GM19467 (cell line): ENCODE measurements around the gene TRMU.

Source experiments
- ATAC-seq: cut with Tn5 transposase; IDR thresholded peaks from one replicate; pipeline ENCODE4 v1.9.1; 2021; ENCODE audit warnings: mild to moderate bottlenecking, moderate library complexity; ENCODE audit not compliant: unreplicated experiment

TRMU gene

GRCh38 chr22:46355369-46355995 is 20.0 kb downstream of the TRMU start:
- ATAC-seq, result no peak

GRCh38 chr22:46355996-46356471 is 20.5 kb downstream of the TRMU start:
- no peak for ATAC-seq

GRCh38 chr22:46356496-46357480 is 21.3 kb downstream of the TRMU start:
- ATAC-seq, result no peak

DNA sequence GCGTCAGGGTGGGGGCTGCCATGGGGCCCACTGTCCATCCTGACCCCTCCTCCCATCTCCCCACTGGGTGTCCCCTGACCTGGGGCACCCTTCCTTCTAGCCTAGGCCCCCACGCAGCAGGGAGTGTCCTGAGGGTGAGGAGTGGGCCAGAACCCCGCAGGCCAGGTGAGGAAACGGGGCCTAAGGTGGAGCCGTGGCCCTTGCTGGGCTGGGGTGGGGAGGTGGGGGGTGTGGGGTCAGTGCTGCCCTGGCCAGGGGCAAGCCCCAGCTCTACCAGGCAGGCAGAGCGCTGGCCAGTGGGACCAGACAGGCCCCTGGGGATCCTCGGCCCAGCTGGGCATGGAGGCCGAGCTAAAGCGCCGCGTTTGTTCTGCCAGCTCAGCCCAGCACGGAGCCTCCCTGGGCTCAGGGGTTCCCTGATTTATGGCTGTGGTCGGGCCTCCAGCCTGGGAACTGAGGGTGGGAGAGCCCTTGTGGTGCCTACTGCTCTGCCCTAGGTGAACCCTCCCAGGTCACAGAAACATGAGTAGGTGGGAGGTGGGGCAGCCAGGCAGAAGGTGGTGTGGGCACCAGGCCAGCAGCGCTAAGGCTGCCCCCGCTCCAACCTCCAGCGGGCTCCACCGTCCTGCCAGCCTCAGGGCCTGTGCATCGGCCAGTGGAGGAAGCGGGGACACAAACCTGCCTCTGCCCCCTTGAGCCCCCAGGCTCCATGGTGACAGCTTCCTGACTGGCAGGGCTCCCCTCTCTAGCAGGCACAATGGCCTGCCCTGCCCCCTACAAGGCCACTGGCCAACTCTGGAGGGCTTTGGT is 22.4 kb downstream of the TRMU start:
- no peak for ATAC-seq

GRCh38 chr22:46358766-46359165 is 23.3 kb downstream of the TRMU start:
- no peak for ATAC-seq

- ATAC-seq, result no peak
Measured at GRCh38 chr22:46359362-46359761, 23.8 kb downstream of the TRMU start.

DNA sequence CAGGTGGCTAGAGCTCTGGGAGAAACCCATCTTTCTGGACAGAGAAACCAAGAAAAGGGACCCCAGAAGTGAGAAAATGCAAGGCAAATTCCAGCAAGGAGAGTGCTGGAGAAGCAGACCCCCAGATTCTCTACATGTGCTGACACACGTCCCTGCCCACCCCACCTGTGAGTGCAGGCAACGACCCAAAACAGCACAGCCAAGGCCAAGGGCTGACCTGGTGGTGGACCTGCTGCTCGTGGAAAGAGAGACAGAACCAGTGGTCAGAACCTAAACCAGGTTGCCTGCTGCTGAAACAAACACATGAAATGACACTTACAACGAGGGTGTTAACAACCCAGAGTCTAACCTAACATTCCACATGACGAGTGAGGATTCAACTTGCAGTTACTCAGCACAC is 24.6 kb downstream of the TRMU start:
- ATAC-seq, result no peak

DNA sequence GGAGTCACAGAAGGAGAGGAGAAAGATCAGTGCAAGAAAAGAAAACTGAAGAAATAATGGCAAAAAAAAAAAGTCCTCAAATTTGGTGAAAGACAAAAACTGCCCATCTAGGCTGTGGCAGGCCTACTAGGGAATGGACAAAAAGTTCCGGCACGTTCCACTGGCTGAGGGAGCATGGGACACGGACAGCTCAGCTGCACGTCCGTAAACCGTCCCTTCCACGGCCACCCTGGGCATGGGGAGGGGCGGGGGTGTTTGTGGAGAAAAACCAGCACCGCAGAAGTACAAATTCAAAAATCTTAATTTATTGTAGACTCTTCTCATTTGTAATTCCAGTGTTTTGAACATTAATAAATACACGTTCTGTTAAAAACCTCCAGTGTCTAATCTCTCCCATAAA is 25.4 kb downstream of the TRMU start:
- ATAC-seq, result no peak

DNA sequence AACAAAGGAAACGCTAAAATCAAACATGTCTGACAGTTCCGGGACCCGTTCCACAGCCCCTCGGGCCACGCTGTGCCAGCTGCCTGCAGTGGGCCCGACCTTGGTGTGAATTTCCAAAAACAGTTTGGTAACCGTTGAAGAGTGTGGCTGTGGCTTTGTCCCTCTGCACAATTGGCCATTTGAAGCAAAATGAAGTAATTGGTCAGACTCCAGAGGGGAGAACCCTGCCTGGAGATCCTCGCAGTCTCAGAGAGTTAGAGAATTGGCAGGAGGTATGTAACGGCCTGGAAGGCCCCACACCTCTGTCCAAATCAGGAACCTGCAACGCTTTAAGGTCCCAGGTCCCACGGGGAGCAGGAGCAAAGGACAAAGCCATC is 26.3 kb downstream of the TRMU start:
- ATAC-seq, result no peak

DNA sequence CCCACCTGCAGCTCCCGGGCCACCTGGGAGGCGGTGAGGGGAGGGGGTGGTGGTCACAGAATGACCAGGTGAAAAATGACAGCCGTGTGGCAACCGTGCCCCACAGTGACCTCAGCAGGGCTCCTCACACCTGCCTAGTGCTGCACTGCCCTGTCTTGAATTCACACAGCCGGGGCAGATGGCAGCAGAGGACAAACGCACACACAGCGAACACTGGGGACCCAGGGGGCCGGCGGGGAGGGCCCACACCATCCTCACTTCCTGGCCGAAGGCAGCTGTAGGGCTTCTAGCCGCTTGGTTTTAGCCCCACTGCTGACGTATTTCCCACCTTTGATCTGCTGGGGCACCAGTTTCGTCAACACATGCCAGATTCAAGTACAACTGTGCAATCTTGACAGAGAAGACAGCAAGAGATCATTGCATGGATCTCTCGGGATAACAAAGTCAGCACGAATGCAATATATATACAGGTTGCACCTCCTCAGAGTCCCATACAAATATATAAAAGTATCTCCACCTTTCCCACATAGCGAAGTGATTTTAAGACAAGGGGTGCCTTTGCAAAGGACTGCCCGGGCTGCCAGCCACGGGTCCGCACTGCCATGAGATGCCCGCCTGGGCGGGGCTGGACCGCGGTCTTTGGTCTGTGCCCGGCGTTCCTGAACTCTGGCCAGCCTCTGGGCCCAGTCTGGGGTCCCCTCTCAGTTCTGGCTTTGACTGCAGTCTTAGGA is 26.9 kb downstream of the TRMU start:
- no peak for ATAC-seq

DNA sequence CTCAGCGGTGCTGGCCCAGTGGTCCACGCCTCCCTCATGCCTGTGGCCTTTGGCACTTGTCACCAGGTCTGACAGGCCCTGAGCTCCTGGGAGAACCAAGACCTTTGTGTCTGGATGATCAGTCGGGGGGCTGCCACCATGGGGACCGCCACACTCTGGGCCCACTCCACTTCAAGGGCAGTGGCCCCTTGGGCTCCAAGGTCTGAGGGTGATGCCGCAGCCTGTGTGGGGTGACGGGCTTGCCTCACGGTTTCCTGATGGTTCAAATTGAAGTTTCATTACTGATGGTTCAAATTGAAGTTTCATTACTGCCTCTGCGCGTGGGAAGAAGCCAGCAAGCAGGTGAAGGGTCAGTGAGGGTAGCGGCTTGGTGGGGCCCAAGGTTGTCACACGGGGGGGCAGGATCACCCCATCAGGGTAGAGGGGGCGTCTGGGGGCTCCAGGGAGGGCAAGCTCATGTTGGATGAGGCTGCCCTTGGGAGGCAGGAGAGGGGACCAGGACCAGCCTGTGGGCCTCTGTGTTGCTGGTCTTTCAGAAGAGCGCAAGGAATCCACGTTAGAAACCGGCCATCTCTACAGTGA is 27.5 kb downstream of the TRMU start:
- no peak for ATAC-seq

GRCh38 chr22:46363611-46364321 is 28.3 kb downstream of the TRMU start:
- ATAC-seq, result no peak

GRCh38 chr22:46364341-46365165 is 29.0 kb downstream of the TRMU start:
- ATAC-seq, result no peak

DNA sequence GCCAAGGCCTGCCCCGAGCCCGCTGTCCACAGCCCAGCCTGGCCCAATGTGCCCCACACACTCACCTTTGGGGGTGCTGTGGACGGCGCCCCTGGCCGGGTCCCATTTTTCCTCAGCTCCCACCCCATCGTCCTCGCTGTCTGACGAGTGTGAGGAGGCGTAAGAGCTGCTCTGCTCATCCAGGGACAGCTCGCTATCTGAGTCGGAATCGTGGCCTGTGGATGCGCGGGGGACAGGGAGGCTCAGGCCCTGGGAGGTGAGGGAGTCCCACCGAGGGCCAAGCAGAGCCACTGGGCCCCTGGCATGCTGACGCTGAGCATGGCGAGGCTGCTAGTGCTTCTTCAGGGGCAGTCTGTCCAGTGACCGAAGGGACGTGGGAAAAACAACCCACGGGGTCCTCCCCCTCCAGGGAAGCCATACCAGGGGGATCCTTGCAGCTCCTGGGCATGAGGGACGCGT is 29.7 kb downstream of the TRMU start:
- ATAC-seq, result no peak

GRCh38 chr22:46366327-46366731 is 30.8 kb downstream of the TRMU start:
- ATAC-seq, result no peak

DNA sequence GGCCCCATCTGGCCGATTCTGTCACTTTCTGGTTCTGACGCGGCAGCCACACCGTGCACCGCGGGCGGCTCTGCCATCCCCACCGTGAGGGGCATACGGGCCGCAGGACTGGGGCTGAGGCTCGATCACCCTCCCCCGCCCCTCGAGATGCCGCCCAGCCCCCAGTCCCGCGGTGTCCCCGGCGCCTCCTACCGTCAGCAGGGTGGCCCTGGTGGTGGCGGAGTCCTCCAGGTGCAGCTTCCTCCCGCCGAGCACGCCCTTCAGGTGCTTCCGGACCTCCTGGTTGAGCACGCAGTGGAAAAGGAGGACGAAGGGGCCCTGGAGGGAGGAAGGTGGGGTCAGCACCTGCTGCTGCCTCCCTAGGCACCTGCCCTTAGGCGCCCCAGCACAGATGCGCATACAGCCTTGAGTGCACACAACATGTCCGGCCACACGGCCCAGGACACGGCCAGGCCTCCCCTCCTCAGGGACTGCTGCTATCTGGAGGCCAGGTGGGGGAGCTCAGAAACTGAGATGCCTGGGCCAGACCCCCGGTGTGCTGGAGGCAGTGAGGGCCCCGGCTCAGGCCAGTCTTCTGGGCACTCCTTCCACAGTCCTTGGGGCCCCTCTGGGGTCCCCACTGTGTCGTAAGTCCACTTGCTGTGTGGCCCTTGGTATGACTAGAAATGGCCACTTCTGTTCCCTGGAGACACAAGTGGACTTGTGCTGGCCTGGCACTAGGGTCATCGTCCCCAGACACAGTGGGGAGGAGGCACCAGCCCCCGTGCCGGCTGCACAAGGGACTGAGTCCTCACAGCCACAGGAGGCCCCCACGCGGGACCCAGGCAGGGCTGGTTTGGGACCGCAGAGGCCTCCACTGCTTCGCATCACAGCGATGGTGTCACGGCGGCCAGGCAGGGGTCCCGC is 31.5 kb downstream of the TRMU start:
- ATAC-seq, result no peak

DNA sequence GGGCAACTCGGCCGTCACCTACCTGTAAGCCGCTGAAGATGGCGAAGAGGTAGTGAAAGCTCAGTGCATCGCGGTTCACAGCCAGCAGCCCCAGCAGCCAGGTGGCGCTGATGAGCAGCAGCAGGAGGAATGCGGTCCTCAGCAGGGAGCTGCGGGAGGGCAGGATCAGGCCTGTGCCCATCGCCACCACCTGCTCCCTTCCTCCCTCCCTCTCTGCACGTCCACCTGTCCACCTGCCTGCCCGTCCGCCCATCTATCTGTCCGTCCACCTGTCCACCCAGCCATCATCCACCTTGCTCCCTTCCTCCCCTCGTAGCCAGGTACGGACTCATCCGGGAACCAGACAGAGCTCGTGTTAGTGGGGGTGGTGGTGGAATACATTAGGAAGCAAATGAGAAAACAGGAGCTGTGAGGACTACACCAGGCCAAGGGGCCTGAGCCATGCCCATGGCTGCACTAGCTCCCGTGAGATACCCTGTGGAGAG is 32.2 kb downstream of the TRMU start:
- ATAC-seq, result no peak
